ENCODE results near the gene EGFLAM.

EGFLAM gene

DNA sequence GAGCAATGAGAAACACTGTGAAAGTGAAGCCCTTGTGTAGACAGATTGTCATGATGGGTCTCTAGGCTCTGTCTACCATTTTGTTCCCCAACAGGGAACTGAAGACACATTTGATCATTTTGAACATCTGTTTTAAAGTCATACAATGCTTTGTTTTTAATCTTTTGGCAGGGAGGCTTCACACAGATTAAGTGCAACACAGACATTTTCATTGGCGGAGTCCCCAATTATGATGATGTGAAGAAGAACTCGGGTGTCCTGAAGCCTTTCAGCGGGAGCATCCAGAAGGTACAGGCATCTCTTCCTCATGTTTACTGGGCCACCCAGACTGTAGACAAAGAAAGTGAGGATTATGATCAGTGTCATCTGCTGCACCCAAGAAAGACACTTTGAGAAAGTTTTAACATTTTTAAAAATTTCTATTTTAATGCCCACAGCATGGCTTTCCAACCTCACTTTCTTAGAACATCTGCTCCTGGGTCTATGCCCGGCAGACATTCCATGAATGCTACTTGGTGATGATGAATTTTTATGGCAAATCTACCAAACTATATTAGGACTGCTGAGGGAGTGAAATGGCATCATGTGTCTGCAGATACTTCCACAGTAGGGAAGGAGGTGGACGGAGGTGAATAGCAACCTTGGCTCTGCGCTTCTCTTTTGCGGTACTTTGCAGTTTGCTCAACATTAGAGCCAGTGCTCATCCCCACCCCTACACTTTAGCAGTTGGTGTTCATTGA lies 176.8 kb downstream of the EGFLAM start:
- Histone ChIP-seq H3K27ac (ENCODE audit: low read depth, low read length) (no peak overlapping the region), H3K4me1 (ENCODE audit: control insufficient read depth in 5 of 5, insufficient read depth in 5 of 5, low read length in 5 of 5) (peaks cover 4 to 19% (median 14%) of the 10 kb centered on the region in 5 donors), H3K4me3 (ENCODE audit: low read depth in 1 of 5, low read length in 5 of 5) (no peak overlapping the region), H3K9ac (ENCODE audit: low read length in 5 of 5) (no peak overlapping the region), H3K27me3 (ENCODE audit: control insufficient read depth in 5 of 5, insufficient read depth in 4 of 5, low read length in 5 of 5) (peaks cover 0 to 5% (median 0%) of the 10 kb centered on the region in 5 donors), H3K36me3 (ENCODE audit: control insufficient read depth in 5 of 5, insufficient read depth in 5 of 5, low read length in 5 of 5) (no peaks in the 10 kb centered on the region), H3K9me3 (ENCODE audit: control insufficient read depth in 5 of 5, low read length in 5 of 5) (no peaks in the 10 kb centered on the region)

DNA sequence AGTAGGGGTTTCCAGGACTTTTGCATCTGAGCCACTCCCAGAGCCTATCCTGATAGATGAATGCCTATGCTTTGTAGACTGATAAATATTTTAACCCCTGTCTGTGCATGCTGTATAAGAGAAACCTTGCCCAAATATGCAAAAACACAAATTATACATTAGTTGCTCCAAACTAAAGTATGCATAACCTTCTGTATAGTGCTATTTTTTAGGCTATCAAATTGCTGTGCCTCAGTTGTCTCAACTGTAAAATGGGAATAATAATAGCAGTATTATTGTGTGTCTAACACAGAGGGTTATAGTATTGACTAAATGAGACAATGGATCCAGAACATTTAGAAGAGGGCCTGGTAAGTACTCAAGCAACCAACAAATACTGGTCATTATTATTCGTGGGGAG lies 180.4 kb downstream of the EGFLAM start:
- H3K27ac ChIP-seq (ENCODE audit: low read depth, low read length): no peak overlapping the region
- no peaks in the 10 kb centered on the region for H3K9me3 ChIP-seq (ENCODE audit: control insufficient read depth in 5 of 5, low read length in 5 of 5)
- H3K27me3 ChIP-seq (ENCODE audit: control insufficient read depth in 5 of 5, insufficient read depth in 4 of 5, low read length in 5 of 5): peaks cover 0 to 3% (median 0%) of the 10 kb centered on the region in 5 donors

DNA sequence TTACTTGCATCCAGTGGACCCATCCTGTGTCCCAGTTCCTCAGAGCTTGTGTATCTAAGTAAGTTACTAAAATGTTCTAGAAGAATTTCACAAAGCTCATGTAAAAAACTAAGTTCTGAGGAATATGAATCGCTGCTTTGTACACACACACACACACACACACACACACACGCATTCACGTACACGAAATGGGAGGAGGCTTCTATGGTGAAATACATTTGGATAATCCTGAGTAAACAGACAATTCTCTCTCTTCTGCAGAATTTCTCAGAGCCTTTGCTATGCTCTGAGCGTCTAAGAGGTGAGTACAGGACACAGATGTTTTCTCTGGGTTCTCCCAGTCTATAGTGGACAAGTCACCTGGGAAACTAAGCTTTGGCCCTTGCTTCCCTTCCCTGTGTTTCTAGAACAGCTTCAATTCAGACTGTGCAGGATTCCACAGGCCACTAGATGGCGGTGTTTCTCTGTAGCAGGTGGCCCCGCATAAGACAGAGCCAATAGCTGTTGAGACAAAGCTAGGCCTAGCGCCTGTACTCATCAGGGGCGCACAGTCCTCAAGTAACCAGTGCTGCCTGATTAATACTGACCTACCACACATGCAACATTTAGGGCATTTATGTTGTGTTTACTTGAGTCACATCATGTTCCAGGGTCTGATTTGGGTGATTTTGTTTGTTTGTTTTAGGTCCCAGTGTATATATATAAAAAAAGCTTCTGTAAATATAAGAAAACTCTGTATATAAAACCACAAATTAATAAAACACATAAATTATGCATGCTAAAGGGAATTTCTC lies 183.3 kb downstream of the EGFLAM start:
- Histone ChIP-seq H3K4me1 (ENCODE audit: control insufficient read depth in 5 of 5, insufficient read depth in 5 of 5, low read length in 5 of 5) (peaks cover 5 to 17% (median 15%) of the 10 kb centered on the region in 5 donors), H3K9me3 (ENCODE audit: control insufficient read depth in 5 of 5, low read length in 5 of 5) (no peaks in the 10 kb centered on the region), H3K4me3 (ENCODE audit: low read depth in 1 of 5, low read length in 5 of 5) (no peak overlapping the region), H3K27me3 (ENCODE audit: control insufficient read depth in 5 of 5, insufficient read depth in 4 of 5, low read length in 5 of 5) (peaks cover 0 to 2% (median 0%) of the 10 kb centered on the region in 5 donors), H3K36me3 (ENCODE audit: control insufficient read depth in 5 of 5, insufficient read depth in 5 of 5, low read length in 5 of 5) (no peaks in the 10 kb centered on the region), H3K9ac (ENCODE audit: low read length in 5 of 5) (no peak overlapping the region), H3K27ac (ENCODE audit: low read depth, low read length) (no peak overlapping the region)

More for the DNA sequence above, 180.4 kb downstream of the EGFLAM start:
- H3K4me1 ChIP-seq (ENCODE audit: control insufficient read depth in 5 of 5, insufficient read depth in 5 of 5, low read length in 5 of 5): peaks cover 4 to 10% (median 9%) of the 10 kb centered on the region in 5 donors
- H3K4me3 ChIP-seq (ENCODE audit: low read depth in 1 of 5, low read length in 5 of 5): no peak overlapping the region
- no peaks in the 10 kb centered on the region for H3K36me3 ChIP-seq (ENCODE audit: control insufficient read depth in 5 of 5, insufficient read depth in 5 of 5, low read length in 5 of 5)
- no peak overlapping the region for H3K9ac ChIP-seq (ENCODE audit: low read length in 5 of 5)

DNA sequence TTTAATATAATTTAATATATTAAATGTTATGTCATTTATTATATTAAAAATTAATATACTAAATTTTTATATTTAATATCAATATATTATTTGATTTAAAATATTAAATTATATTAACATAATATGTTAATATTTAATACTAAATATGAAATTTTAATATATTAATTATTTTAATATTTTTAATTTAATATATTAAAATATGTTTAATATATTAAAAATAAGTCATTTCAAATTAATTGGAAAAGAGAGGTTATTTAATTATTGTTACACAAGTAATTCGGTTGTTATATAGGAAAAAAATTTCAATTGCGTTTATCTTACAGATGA lies 183.9 kb downstream of the EGFLAM start:
- Histone ChIP-seq H3K27ac (ENCODE audit: low read depth, low read length) (no peak overlapping the region), H3K4me1 (ENCODE audit: control insufficient read depth in 5 of 5, insufficient read depth in 5 of 5, low read length in 5 of 5) (peaks cover 4 to 18% (median 12%) of the 10 kb centered on the region in 5 donors), H3K9ac (ENCODE audit: low read length in 5 of 5) (no peak overlapping the region), H3K4me3 (ENCODE audit: low read depth in 1 of 5, low read length in 5 of 5) (no peak overlapping the region), H3K9me3 (ENCODE audit: control insufficient read depth in 5 of 5, low read length in 5 of 5) (no peaks in the 10 kb centered on the region), H3K27me3 (ENCODE audit: control insufficient read depth in 5 of 5, insufficient read depth in 4 of 5, low read length in 5 of 5) (peaks cover 0 to 2% (median 0%) of the 10 kb centered on the region in 5 donors), H3K36me3 (ENCODE audit: control insufficient read depth in 5 of 5, insufficient read depth in 5 of 5, low read length in 5 of 5) (no peaks in the 10 kb centered on the region)

DNA sequence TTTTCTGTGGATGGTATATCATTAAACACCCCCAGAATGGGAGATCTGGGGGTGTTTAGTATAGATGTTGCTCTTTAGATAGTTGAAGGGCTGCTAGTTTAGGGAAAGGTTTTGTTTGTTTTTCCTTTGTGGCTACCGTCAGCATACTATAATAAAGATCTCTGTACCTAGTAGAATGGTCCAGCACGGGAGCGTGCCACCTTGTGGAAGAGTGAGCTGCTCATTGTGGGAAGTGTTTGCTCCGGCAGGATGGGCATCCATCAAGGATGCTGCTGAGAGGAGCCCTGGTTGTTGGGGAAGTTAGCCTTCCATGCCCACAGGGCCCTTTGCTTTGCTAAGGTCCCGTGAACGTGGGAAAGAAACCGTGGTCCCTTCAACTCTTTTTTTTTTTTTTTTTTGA lies 185.0 kb downstream of the EGFLAM start:
- no peaks in the 10 kb centered on the region for H3K9me3 ChIP-seq (ENCODE audit: control insufficient read depth in 5 of 5, low read length in 5 of 5)
- no peaks in the 10 kb centered on the region for H3K36me3 ChIP-seq (ENCODE audit: control insufficient read depth in 5 of 5, insufficient read depth in 5 of 5, low read length in 5 of 5)

DNA sequence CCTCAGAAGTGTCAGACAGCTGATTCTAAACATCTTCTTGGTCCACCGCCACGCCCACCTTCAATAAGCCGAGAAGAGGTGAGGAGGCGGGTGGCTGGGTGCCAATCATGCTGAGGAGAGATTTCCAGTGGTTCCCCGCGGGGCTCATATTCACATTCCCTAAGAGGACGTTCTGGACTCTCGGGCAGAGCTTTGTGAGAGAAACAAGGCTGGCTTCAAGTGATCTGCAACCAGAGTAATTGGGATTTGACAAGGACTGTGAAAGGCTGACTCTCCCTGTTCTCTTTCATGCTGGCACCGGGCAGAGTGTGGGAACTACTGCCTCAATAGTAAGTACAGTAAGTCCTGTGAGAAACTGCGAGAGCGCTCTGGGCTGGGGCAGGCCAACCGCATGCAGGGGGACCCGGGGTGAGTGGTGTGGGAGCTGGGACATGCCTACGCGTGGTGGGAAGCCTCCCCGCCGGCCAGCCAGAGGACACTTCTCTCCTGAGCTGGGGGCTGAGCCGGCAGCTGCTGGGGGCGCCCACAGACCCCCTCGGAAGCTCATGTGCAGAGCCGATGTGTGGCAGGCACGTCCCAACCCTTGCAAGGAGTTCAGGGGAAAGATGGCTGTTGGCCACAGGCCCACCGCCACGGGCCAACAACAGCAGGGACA lies 187.1 kb downstream of the EGFLAM start:
- peaks cover 19 to 51% (median 42%) of the 10 kb centered on the region in 5 donors for H3K4me1 ChIP-seq (ENCODE audit: control insufficient read depth in 5 of 5, insufficient read depth in 5 of 5, low read length in 5 of 5)
- H3K27ac ChIP-seq (ENCODE audit: low read depth, low read length): peak overlapping the region; percentile 94
- H3K9me3 ChIP-seq (ENCODE audit: control insufficient read depth in 5 of 5, low read length in 5 of 5): no peaks in the 10 kb centered on the region
- H3K9ac ChIP-seq (ENCODE audit: low read length in 5 of 5): peak overlapping the region in 4 of 5 donors; percentile 6 to 87 (median 77)
- peak overlapping the region; percentile 60 to 81 (median 70) for H3K4me3 ChIP-seq (ENCODE audit: low read depth in 1 of 5, low read length in 5 of 5)
- H3K27me3 ChIP-seq (ENCODE audit: control insufficient read depth in 5 of 5, insufficient read depth in 4 of 5, low read length in 5 of 5): peaks cover 0 to 2% (median 0%) of the 10 kb centered on the region in 5 donors
- no peaks in the 10 kb centered on the region for H3K36me3 ChIP-seq (ENCODE audit: control insufficient read depth in 5 of 5, insufficient read depth in 5 of 5, low read length in 5 of 5)

More for the DNA sequence above, 185.0 kb downstream of the EGFLAM start:
- Histone ChIP-seq H3K9ac (ENCODE audit: low read length in 5 of 5) (no peak overlapping the region), H3K27ac (ENCODE audit: low read depth, low read length) (no peak overlapping the region), H3K4me3 (ENCODE audit: low read depth in 1 of 5, low read length in 5 of 5) (no peak overlapping the region), H3K4me1 (ENCODE audit: control insufficient read depth in 5 of 5, insufficient read depth in 5 of 5, low read length in 5 of 5) (peaks cover 10 to 30% (median 21%) of the 10 kb centered on the region in 5 donors), H3K27me3 (ENCODE audit: control insufficient read depth in 5 of 5, insufficient read depth in 4 of 5, low read length in 5 of 5) (peaks cover 0 to 2% (median 0%) of the 10 kb centered on the region in 5 donors)

DNA sequence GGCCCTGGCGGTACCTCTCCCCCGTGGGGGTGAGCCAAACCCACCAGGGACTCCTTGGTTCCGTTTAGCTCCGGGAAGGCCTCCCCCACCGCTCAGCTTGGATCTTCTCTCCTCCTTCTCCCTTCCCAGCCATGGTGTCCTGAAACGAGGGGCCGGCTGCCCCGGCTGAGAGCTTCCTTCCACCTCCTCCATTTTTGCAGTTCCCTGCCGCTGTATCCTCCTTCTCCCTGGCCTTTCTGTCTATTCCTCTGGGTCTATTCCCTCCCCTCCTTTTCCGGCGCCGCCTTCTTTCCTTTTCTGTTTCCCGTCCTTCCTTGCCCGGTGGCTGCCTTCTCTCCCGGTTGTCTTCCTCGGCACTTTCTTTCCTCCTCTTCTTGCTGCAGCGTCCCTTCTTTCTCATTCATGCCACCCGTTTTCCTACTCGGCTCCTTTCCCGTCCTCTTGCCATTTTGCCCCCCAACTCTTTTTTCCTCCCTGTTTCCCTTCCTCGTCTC lies 187.7 kb downstream of the EGFLAM start:
- Histone ChIP-seq H3K27ac (ENCODE audit: low read depth, low read length) (peak overlapping the region; percentile 94), H3K4me3 (ENCODE audit: low read depth in 1 of 5, low read length in 5 of 5) (peak overlapping the region; percentile 60 to 81 (median 70)), H3K27me3 (ENCODE audit: control insufficient read depth in 5 of 5, insufficient read depth in 4 of 5, low read length in 5 of 5) (peaks cover 0 to 2% (median 0%) of the 10 kb centered on the region in 5 donors), H3K4me1 (ENCODE audit: control insufficient read depth in 5 of 5, insufficient read depth in 5 of 5, low read length in 5 of 5) (peaks cover 20 to 57% (median 48%) of the 10 kb centered on the region in 5 donors), H3K9me3 (ENCODE audit: control insufficient read depth in 5 of 5, low read length in 5 of 5) (no peaks in the 10 kb centered on the region), H3K9ac (ENCODE audit: low read length in 5 of 5) (peak overlapping the region; percentile 6 to 87 (median 67)), H3K36me3 (ENCODE audit: control insufficient read depth in 5 of 5, insufficient read depth in 5 of 5, low read length in 5 of 5) (no peaks in the 10 kb centered on the region)

DNA sequence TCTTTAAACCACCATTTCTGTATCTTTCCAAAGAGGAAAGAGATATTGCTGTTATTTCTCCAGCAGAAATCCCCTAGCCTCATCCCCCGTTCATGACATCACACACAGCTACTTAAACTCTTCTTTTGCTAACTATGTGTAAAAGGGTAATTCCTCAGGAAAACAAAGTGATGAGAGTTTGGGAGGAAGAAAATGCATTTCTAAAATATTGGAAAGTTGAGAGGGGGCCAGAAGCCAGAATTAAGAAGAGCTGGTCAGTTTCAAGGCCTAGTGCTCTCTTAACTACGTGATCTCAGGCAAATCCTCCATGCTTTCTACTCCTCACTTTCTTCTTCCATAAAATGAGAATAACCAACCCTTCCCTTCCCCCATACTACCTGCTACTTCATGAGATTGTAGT lies 188.7 kb downstream of the EGFLAM start:
- Histone ChIP-seq H3K9me3 (ENCODE audit: control insufficient read depth in 5 of 5, low read length in 5 of 5) (no peaks in the 10 kb centered on the region), H3K4me1 (ENCODE audit: control insufficient read depth in 5 of 5, insufficient read depth in 5 of 5, low read length in 5 of 5) (peaks cover 20 to 62% (median 52%) of the 10 kb centered on the region in 5 donors), H3K27me3 (ENCODE audit: control insufficient read depth in 5 of 5, insufficient read depth in 4 of 5, low read length in 5 of 5) (peaks cover 0 to 2% (median 0%) of the 10 kb centered on the region in 5 donors), H3K4me3 (ENCODE audit: low read depth in 1 of 5, low read length in 5 of 5) (peak overlapping the region; percentile 46 to 81 (median 65)), H3K36me3 (ENCODE audit: control insufficient read depth in 5 of 5, insufficient read depth in 5 of 5, low read length in 5 of 5) (peaks cover 0 to under 1% (median 0%) of the 10 kb centered on the region in 5 donors), H3K27ac (ENCODE audit: low read depth, low read length) (peak overlapping the region; percentile 94), H3K9ac (ENCODE audit: low read length in 5 of 5) (peak overlapping the region in 2 of 5 donors; percentile 87)

DNA sequence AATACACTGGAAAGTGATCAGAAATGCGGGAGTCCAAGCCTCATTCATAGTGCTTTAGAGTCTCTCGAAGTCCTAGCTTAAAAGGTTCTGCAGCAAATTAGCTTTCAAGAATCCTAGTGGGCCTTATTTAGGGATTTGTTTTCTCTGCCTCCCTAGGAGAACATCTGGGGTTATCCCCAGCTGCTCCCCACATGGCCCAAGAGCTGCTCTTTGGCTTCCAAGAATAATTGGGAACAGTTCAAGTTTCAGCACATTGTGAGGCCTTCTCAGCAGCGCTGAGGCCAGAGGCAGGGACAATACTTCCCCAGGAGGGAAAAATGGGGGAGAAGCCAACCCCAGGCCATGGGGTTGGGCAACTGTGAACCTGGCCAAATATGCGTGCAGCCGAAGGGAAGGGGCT lies 189.4 kb downstream of the EGFLAM start:
- Histone ChIP-seq H3K4me1 (ENCODE audit: control insufficient read depth in 5 of 5, insufficient read depth in 5 of 5, low read length in 5 of 5) (peaks cover 20 to 67% (median 52%) of the 10 kb centered on the region in 5 donors), H3K9me3 (ENCODE audit: control insufficient read depth in 5 of 5, low read length in 5 of 5) (no peaks in the 10 kb centered on the region), H3K27me3 (ENCODE audit: control insufficient read depth in 5 of 5, insufficient read depth in 4 of 5, low read length in 5 of 5) (peaks cover 0 to 2% (median 0%) of the 10 kb centered on the region in 5 donors), H3K36me3 (ENCODE audit: control insufficient read depth in 5 of 5, insufficient read depth in 5 of 5, low read length in 5 of 5) (peaks cover 0 to 8% (median 4%) of the 10 kb centered on the region in 5 donors), H3K27ac (ENCODE audit: low read depth, low read length) (peak overlapping the region; percentile 94), H3K4me3 (ENCODE audit: low read depth in 1 of 5, low read length in 5 of 5) (peak overlapping the region in 1 of 5 donors; percentile 4), H3K9ac (ENCODE audit: low read length in 5 of 5) (peak overlapping the region in 2 of 5 donors; percentile 49 to 87)
